Mesenteric fat pad (tissue), 1 donor: ENCODE measurements around the gene DDC. TPM values are rescaled to one million over a fixed set of nuclear protein-coding genes. Genes with fewer than 3 reads are reported as not detected.
"Not testable (repeated sequence)": the region's sequence is repeated elsewhere in the genome, so short reads cannot be mapped to it uniquely, and the experiment has no call there.

ENCODE experiments used
- DNase-seq: peaks from one replicate; pipeline ENCODE4 v3.0.0-alpha.2; 2020; ENCODE audit warnings: low spot score
- total RNA-seq: library from RNA; stranded (reverse); fragmentation: NEBNext Ultra II Directional; extraction: Animal tissue kit (Norgen Biotek cat#: 25700); gene quantifications from one replicate; pipeline ENCODE4 v1.2.1, GENCODE V29; 2021
- donor health status: DM: yes; HTN: yes; CAD: no.

DDC gene
- total RNA-seq, 1 donor from 2014 or later, result 1.0 TPM

DNA sequence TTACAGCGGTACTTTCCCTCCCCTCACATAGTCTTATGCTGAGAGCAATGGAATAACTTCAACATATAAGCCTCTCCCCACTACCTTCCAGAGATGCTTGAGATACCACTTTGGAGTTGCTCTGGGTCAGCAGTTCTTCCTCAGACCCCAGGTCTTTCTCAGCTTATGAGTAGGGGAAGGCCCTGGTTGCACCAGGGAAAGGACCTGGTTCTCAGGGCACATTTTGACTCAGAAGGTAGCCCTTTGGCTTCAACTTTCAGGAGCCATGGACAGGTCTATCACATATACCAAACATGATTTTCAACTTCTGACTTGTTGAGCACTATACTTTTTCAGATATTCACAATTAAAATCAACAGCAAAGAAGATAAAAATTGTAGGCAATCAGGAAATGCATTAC, 103.5 kb downstream of the DDC start:
- DNase-seq, result no peak

DNA sequence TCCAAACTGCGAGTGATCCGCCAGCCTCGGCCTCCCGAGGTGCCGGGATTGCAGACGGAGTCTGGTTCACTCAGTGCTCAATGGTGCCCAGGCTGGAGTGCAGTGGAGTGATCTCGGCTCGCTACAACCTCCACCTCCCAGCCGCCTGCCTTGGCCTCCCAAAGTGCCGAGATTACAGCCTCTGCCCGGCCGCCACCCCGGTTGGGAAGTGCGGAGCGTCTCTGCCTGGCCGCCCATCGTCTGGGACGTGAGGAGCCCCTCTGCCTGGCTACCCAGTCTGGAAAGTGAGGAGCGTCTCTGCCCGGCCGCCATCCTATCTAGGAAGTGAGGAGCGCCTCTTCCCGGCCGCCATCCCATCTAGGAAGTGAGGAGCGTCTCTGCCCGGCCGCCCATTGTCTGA, 106.0 kb downstream of the DDC start:
- DNase-seq, result not testable (repeated sequence)

DNA sequence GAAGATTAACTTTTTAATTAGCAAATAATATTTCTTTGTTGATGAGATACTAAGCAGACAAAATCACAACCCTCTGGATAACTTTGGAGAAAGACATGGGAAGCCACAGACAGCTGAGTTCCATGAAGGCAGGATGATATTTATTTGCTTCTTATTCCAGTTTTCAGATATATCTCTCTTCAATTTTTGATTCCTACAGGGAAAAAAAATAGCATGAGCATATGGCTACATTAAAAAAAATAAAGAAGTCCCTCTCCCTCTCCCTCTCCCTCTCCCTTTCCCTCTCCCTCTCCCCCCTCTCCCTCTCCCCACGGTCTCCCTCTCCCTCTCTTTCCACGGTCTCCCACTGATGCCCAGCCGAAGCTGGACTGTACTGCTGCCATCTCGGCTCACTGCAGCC, 106.6 kb downstream of the DDC start:
- DNase-seq, result not testable (repeated sequence)

DNA sequence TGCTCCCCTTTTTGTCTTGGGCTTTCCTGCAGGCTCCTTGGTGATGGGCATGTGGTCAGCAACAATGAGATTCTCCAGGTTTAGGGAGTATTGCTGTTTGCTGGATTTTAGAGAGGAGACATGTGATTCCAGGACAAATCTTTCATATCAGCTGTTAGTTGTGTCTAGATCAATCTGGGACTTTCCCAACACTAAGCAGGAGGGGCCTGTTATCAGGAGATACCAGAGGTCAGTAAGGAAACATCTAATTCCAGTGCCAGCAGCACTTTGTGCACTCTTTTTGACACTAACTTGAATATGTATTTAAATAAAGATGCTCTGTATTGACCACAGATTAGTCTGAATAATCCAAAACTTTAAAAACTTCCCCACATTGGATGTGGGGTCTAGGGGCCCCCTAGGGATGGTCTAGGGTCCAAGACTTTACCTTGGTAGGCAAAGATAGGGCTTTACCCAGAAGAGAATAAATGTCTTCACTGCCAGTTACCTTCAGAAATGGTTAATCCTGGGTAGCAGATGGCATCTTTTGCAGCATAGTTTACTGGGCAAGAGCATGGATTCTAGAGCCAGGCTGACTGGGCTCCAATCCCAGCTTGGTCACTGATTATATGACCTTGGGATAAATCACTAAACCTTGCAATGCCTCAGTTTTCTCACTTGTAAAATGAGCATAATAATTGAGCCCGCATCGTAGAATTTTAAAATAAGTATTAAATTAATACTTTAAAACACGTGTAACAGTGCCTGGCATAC, 108.7 kb downstream of the DDC start:
- no peak for DNase-seq

DNA sequence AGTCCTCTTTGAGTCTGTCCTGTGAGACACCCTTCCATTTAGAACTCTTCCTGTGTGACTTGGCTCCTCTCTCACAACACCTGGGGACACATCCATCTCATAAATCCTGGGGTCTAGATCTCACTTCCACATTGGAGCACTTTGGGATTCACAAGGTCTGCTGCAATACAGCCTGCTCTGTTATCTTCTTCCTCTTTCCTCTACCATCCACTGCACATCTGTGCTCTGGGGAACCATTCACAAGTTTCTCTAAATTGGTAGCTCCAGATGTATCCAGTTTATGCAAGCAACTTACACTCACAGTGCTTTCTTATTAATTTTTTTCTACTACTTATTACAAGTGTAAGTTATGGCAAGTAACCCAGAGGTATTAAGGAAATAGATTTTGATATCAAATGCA, 109.5 kb downstream of the DDC start:
- DNase-seq, result no peak

DNA sequence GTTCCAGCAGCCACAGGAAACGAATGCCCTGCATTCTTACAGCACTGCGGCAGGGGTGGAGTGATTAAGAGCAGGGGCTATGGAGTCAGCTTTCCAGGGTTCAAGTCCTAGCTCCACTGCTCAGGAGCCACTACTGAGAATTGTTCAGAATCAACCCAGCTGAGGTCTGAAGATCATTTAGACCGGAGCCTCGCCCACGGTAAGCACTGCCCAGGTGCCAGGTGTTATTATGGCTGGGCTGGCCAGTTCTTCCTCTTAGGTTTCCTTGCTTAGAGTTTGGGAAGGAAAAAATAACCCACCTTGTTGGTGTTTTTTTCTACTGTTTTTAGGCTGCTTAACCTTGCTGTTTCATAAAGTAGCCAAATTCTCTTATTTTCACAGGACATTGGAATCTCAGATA, 110.2 kb downstream of the DDC start:
- no peak for DNase-seq

DNA sequence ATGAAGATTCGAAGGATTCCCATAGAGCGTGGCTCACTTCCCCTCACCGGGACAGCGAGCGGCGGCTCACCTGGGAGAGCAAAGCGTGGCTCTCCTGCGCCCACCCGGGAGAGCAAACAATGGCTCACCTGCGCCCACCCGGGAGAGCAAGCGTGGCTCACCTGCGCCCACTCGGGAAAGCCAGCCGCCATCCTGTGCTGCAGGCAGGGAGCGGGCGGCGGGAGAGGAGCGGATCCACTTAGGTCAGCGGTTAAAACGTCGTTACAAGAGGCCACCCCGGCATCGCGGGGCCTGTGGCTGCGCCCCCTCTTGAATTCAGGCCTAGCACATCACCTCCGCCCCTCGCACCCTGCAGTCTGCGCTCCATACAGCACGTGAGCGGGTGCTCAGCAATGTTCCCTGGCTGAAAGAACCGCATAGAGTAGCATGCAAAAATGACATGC, 114.6 kb downstream of the DDC start:
- no peak for DNase-seq

DNA sequence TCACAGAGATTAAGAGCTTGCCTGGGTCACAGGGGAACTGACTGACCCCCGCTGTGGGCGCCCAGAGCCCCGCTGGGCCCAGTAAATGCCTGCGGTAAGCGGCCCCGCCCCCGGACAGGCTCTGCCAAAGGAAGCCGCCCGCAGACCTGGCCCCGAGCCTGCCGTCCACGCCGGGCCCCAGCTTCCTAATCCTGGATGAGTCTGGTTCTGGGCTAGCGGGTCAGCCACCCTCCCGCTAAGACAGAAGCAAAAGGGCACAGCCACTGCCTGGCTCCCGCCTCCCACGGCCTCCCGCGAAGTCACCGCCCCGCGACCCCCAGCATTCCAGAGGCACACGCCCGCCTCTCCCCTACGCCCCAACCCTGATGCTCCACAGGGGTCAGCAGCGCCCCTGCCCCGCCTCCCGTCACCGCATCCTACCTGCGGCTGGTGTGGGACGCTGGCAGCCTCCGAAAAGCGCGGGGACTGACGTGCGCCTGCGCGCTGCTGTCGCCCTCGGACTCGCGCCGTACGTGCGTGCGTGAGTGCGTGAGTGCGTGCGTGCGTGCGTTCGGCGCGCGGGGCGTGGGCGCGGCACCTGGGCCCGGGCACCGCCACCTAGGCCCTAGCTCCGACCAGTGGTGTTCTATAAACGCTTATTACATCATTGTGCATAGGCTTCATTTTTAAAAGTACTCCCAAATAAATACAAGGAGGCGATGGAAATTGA, 115.2 kb downstream of the DDC start, which contains the start of gene FIGNL1:
Gene FIGNL1, minus strand, starts transcription at position 470 of the 709 bp plus-strand sequence. CDS start 3,063 bp downstream, outside the sequence.
- no peak for DNase-seq

DNA sequence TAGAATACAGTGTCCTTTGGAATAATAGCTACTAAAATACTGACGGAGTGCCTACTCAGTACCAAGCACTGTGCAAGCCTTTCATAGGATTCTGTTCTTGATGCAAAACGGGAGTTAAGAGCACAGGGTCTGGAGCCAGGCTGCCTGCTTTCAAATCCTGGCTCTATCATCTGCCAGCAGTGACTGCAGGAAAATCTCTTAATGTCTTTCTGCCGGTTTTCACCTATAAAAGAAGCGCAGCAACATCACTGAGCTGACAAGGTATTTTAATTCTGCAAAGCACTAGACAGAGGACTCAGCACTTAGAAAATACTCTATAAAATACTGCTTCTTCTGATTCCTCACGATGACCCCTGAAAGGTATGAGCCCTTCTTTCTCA, 115.7 kb downstream of the DDC start:
- no peak for DNase-seq

DNA sequence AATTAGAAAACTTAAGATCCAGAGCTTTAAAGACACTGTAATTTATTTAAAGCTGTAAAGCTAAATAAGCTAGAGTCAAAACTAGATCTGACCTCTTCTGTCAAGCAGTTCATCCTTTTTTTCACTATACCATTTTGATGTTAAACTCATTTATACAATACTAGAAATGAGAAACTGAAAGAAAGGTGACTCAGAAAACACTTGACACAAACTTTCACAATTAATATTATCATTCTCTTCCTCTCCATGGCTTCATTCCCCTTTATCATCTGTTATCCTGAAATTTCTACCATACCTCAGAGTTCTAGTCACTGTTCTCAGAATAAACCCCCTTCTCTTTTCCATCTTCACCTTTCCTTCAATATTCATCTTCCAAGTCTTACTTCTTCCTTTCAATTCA, 116.4 kb downstream of the DDC start:
- DNase-seq, result no peak

DNA sequence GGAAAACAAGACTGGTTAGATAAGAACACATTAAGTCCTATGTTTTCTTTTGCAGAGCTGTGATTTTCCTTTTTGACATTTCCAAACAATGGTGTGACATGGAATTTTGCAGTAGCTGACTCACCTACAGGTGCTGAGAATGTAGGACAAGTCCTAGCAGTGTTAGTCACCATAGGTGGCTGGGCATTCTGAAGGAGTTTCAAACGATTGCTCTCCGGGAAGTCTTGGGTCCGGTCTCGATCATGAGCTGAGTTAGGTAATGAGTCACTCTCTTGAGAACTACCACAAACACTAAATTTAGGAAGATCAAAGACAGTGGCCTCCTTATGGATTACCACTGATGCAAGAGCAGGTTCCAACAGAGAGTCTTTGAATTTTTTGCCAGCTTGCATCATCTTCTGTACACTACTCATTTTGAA, 118.7 kb downstream of the DDC start:
- DNase-seq, result no peak

DNA sequence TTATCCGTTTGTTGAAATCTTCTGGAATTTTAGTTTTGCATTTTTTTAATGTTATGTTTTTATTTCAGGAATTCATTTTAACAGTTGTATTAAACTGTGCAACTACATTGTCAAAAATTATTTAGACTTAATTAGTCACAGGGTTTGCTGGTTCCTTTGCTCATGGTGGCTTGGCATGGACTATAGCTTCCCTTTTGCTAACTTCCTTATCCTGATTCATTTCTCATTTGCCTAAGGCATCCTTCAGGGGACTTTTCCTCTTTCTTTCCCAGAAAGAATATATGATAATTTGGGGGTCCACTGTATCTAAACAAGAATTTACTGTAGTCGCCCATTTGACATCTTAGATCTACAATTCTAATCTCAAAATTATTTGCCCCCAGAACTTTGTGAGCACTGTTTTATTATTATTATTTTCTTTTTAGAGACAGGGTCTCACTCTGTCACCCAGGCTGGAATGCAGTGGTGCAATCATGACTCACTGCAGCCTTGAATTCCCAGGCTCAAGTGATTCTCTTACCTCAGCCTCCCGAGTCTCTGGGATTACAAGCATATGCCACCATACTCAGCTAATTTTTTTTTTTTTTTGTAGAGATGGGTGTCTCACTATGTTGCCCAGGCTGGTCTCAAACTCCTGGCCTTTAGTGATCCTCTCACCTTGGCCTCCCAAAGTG, 128.9 kb downstream of the DDC start:
- DNase-seq, result no peak

DNA sequence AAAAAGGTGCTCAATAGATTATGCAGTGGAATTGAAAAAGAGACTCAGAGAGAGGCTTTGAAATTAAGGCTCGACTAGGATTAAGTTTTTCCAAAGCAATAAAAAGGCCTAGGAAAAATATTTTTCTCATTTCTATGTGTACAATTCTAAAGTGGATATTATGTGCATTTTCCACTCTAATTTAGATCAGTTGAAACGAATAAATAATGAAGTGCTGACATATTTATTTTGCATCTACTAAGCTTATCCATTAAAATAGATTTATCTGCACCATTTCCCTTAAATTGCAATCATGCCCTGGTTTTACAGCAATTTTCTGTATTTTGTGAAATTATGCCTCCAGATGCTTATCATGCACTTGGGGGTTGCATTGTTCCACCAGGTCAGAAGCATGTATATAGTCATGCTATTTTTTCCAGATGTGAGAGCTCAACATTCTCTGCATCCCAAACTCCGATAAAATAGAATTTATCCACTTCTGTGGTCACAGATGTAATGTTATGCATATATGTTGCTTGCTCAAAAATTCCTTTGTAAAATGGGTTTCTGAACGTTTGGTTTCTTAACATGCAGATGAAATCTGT, 133.4 kb downstream of the DDC start:
- DNase-seq, result no peak

DNA sequence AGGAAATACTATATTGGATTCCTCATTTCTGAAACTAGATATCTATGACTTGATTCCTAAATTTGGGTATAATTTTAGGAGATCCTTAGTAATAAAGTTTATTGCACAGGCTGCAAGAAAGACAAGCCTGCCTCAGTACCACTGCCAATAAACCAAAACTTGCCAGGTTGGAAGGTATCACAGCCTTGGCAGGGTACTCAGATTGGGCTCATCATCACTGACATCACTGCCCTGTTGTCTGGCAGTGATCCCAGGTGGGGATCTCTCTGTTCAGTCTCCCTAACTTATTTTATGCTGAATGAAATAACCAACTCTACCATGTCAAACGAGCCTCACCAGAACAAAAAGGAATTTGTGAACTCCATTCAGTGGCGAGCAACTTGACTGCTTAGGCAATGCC, 133.9 kb downstream of the DDC start:
- no peak for DNase-seq

DNA sequence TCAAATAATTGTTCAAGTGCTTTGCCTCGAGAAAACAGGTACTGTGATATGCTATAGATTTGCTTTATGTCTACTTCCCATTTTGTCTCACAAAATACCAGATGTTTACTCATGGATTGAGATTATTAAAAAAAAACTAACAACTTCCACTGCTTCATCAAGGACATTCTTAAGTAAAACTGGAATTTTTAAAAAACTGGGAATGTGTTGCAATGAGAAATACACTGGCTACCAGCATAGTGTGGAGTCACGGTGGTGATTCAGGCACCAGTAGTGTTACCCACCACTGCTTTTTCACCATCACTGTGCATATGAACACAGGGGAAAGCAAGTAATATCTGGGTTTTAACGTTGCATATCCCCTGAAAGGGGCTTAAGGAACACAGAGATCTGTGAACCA, 136.3 kb downstream of the DDC start:
- no peak for DNase-seq

DNA sequence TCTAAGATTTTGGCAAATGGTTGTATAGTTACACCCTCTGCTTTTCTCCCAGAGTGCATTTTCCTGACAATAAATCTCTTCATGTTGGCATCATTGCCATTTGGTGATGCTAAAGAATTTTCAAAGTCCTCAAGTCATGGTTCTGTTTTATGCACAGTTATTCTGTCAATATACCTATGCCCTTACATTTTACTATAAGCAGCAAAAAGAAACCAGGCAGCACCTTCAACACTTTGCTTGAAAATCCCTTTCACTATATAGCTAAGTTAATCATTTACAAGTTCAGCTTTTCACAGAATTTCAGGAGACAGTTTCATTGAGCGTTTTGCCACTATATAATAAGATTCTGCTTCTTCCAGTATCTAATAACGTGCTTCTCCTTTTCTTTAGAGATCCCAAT, 137.7 kb downstream of the DDC start:
- DNase-seq, result no peak

DNA sequence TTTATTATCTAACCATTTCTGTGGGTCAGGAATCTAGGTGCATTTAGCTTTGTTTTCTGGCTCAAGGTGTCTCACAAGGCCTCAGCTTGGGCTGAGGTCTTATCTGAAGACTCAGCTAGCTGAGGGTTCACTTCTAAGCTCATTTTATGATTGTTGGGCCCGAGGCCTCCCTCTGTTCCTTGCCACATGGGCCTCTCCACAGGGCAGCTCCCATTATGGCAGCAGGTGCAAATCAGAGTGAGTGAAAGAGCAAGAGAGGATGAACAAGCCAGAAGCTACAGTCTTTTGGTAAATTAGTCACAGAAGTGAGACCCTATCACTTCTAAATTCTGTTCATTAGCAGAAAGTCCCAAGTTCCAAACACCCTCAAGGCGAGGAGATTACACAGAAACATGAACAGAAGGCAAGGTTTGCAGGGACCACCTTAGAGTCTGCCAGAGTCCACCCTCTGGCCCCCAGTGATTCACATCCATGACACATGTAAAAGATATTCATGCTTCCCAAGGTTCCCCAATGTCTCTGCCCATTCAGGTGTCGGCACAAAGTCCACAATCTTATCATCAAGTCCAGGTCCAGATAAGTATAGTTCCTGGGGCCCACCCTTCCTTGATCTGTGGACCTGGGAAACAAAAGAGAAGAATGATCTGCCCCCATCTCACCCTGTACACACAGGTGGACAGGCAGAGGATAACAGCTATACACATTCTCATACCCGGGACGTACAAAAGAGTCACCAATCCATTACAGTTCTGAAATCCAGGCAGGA, 138.7 kb downstream of the DDC start:
- no peak for DNase-seq

DNA sequence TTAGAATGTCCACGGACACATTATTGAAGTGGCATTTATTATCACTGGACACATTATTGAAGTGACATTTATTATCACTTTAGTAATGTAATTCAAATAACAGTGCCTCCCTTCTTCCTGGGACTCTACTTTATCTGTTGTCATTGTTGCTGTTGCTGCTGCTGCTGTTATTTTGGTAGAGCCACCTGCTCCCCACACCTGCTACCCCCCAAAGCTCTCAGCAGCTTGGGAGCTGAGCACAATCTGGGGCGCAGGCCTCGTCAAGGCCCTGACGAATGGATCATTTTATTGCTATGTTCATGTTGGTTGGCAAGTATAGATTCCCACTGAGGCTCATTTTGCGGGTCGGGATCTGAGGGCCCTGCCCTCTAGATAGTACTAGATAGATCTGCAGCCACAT, 139.9 kb downstream of the DDC start:
- DNase-seq, result no peak

DNA sequence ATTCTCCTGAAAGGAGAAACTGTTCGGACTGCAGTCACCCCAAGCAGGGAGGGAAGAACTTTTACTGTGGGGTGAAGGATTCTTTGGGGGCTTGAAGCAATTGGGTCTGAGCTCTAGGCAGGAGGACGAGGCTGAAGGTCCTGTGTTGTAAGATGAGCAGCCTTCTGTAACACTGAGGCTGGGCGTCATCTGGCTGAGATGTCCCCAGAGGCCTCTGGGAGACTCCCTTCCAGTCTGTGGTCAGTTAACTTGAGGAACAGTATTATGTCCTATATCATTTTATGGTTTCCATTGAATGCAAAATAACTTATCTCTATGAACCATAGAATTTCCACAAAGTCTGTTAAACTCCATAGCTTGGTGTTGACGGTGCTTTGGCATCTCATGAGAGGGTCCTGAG, 141.3 kb downstream of the DDC start:
- no peak for DNase-seq

DNA sequence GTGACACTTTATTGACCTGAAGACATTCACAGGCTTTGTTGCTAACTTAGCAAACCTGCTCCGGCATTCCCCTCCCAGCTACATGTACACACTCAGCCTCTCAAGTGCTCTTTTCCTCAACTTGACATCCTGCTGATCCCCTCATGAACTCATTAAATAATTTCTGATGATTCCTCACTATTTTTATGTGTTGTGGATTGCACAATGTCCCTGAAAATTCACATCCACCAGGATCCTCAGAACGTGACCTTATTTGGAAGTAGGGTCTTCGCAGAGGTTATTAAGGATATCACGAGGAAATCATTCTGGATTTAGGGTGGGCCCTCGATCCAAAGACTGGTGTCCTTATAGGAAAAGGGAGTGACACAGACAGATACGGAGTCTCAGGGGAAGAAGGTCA, 142.3 kb downstream of the DDC start:
- no peak for DNase-seq

DNA sequence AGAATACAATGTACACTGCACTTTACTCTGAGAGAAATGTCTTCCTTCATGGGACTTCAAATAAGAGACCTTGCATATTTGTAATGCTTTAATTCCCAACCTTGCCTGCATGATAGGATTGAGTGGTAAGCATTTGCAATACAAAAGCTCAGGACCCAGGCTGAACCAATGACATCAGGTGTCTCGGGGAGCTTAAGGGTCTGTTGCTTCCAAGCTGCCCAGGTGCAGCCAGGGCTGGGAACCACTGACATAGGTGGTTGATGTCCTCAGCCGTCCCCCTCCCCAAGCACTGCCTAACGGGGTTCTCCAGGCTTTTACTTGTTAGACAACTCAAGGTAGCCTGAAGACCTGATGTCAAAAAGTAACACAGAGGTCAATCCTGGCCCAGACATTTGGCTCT, 144.2 kb downstream of the DDC start:
- DNase-seq, result no peak
